Cardiac muscle cell (in vitro differentiated cells and primary cell): ENCODE measurements around the gene GKN2. TPM values are rescaled to one million over a fixed set of nuclear protein-coding genes. Genes with fewer than 3 reads are reported as not detected.

ENCODE experiments used
- DNase-seq, 2 donors: peaks; one replicate each; pipeline versions ENCODE4 v3.0.0 to v3.0.0-alpha.2; 2010 to 2017; ENCODE audit warnings: low read depth in 1 of 2, low spot score in 1 of 2
- H3K27ac ChIP-seq: fragments of 200-600 bp; sonication (generic); 2 replicates; pipeline ENCODE4 v1.5.1; 2016
- H3K27me3 ChIP-seq: fragments of 200-600 bp; sonication (generic); 2 replicates; pipeline ENCODE4 v1.6.0; 2016; ENCODE audit warnings: control low read depth
- H3K36me3 ChIP-seq: fragments of 200-600 bp; sonication (generic); 2 replicates; pipeline ENCODE4 v1.5.1; 2016; ENCODE audit warnings: control low read depth
- H3K4me1 ChIP-seq: fragments of 200-600 bp; sonication (generic); 2 replicates; pipeline ENCODE4 v1.8.1; 2017; ENCODE audit warnings: low read depth, mild to moderate bottlenecking, mixed run types
- H3K4me3 ChIP-seq: fragments of 200-600 bp; sonication (generic); 2 replicates; pipeline ENCODE4 v1.5.1; 2016; ENCODE audit warnings: mild to moderate bottlenecking
- H3K9me3 ChIP-seq: fragments of 200-600 bp; sonication (generic); 2 replicates; pipeline ENCODE4 v1.5.1; 2017; ENCODE audit warnings: low read depth, mild to moderate bottlenecking, control low read depth
- polyA plus RNA-seq: library from polyadenylated mRNA; unstranded; fragments of >200 nt; fragmentation: Nextera tagmentation; extraction: Ambion mirVana; gene quantifications from 2 replicates; pipeline ENCODE4 v1.2.1, GENCODE V29; 2016
- total RNA-seq: library from RNA; depleted of rRNA; stranded (reverse); fragments of >200 nt; gene quantifications from 2 replicates; pipeline ENCODE4 v1.2.3, GENCODE V29; 2016
- TF ChIP-seq, protein P1 (sequence below): IDR thresholded peaks from 2 replicates; pipeline ENCODE4 v1.5.1; 2012; ENCODE audit warnings: low read depth, mild to moderate bottlenecking, low read length

GKN2 gene
- total and polyA plus RNA-seq, 2 experiments from 2014 or later = not detected

DNA sequence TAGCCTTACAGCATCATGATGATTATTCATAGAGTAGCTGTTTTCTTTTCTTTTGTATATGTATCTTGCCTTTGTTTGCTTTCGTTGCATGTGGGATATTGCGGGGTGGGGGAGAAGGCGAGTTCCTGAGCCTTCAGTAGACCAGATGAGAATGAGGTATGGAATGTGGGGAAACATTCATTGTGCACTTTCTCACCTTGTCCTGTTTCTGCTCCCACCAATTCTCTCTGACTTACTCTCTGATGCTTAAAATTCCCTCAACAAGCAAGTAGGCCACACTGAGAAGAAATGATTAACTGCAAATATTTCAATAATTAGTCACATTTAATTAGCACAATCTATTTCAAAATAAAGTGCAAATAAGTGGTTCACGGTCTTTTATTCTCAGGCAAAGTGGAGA is 31.0 kb downstream of the GKN2 start:
- no peak for DNase-seq
- TF ChIP-seq, protein P1, sequence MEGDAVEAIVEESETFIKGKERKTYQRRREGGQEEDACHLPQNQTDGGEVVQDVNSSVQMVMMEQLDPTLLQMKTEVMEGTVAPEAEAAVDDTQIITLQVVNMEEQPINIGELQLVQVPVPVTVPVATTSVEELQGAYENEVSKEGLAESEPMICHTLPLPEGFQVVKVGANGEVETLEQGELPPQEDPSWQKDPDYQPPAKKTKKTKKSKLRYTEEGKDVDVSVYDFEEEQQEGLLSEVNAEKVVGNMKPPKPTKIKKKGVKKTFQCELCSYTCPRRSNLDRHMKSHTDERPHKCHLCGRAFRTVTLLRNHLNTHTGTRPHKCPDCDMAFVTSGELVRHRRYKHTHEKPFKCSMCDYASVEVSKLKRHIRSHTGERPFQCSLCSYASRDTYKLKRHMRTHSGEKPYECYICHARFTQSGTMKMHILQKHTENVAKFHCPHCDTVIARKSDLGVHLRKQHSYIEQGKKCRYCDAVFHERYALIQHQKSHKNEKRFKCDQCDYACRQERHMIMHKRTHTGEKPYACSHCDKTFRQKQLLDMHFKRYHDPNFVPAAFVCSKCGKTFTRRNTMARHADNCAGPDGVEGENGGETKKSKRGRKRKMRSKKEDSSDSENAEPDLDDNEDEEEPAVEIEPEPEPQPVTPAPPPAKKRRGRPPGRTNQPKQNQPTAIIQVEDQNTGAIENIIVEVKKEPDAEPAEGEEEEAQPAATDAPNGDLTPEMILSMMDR = no peak
- Histone ChIP-seq H3K4me1 (no peaks in the 10 kb centered on the region), H3K27me3 (no peaks in the 10 kb centered on the region), H3K4me3 (no peak overlapping the region), H3K27ac (no peak overlapping the region), H3K36me3 (no peaks in the 10 kb centered on the region), H3K9me3 (no peaks in the 10 kb centered on the region)

- H3K27ac ChIP-seq = no peak overlapping the region
- no peak overlapping the region for H3K4me3 ChIP-seq
- no peak for DNase-seq
- H3K4me1 ChIP-seq = no peaks in the 10 kb centered on the region
- H3K27me3 ChIP-seq = no peaks in the 10 kb centered on the region
- TF ChIP-seq, protein P1 = no peak
- no peaks in the 10 kb centered on the region for H3K9me3 ChIP-seq
- H3K36me3 ChIP-seq = no peaks in the 10 kb centered on the region
Observed at GRCh38 chr2:68920481-68921170, 32.1 kb downstream of the GKN2 start.

- H3K4me3 ChIP-seq = no peak overlapping the region
- H3K36me3 ChIP-seq = no peaks in the 10 kb centered on the region
- H3K4me1 ChIP-seq = no peaks in the 10 kb centered on the region
- TF ChIP-seq, protein P1 = no peak
- H3K9me3 ChIP-seq = no peaks in the 10 kb centered on the region
- no peak overlapping the region for H3K27ac ChIP-seq
- no peaks in the 10 kb centered on the region for H3K27me3 ChIP-seq
- DNase-seq = peak in 1 of 2 donors; percentile 74
Observed at GRCh38 chr2:68918497-68918896, 34.2 kb downstream of the GKN2 start.

DNA sequence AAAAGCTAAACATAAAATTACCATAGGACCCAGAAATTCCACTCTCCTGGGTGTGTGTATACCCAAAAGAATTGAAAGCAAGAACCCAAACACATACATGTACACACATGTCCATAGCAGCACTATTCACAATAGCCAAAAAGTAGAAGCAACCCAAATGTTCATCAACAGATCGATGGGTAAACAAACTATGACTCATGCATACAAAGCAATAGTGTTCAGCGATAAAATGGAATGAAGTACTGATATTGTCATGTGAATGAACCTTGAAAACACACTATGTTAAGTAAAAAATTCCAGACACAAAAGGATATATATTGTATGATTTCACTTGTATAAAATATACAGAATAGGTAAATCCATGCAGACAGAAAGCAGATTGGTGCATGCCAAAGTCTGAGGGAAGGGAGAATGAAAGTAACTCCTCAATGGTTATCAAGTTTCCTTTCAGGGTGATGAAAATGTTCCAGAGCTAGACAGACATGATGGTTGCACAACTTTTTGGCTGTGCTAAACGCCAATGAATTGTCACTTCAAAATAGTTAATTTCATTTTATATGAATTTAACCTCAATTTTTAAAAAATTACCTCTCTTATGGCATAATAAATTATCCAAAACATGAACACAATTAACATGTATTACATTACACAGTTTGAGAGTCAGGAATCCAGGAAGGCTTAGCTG is 35.5 kb downstream of the GKN2 start:
- TF ChIP-seq, protein P1 = no peak
- Histone ChIP-seq H3K27ac (no peak overlapping the region), H3K27me3 (no peaks in the 10 kb centered on the region), H3K36me3 (no peaks in the 10 kb centered on the region), H3K4me3 (no peak overlapping the region), H3K9me3 (no peaks in the 10 kb centered on the region), H3K4me1 (no peaks in the 10 kb centered on the region)
- peak in 1 of 2 donors; percentile 54 for DNase-seq

DNA sequence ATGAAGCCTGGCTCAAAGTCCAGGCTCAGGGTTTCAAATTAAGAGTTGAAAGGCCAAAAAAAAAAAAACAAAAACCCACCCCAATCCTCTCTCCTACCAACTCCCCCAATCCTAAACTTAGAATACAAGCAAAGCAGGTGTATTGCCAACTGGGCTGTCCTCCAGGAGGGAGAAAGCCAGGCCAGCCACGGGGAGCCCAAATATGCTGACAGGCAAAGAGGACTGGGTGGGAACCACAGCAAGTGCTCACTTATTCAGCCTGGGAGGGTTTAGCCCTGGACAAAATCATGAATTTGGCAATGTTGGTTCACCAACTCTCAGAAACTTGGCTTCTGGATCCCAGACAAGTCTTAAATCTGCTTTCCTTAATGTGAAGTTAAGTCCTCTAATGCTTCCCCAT is 36.5 kb downstream of the GKN2 start:
- no peak for DNase-seq
- no peaks in the 10 kb centered on the region for H3K9me3 ChIP-seq
- H3K27me3 ChIP-seq = no peaks in the 10 kb centered on the region
- H3K27ac ChIP-seq = no peak overlapping the region
- TF ChIP-seq, protein P1 = no peak
- no peaks in the 10 kb centered on the region for H3K36me3 ChIP-seq
- H3K4me3 ChIP-seq = no peak overlapping the region
- H3K4me1 ChIP-seq = peaks cover 4% of the 10 kb centered on the region
